ENCODE measurements around the gene SMC1A.

The SMC1A gene

GRCh38 chrX:53440621-53441517 is 18.4 kb upstream of the SMC1A start:
- Mint-ChIP-seq H3K36me3 (ENCODE audit: low read depth) (no peaks in the 10 kb centered on the region), H3K27ac (no peak overlapping the region), H3K4me3 (peak overlapping the region; percentile 78), H3K4me1 (peaks cover 6% of the 10 kb centered on the region), H3K27me3 (ENCODE audit: low read depth, poor library complexity) (peaks cover 45% of the 10 kb centered on the region), H3K9me3 (peaks cover 45% of the 10 kb centered on the region)
- no peak for TF ChIP-seq CTCF (IDR thresholded peaks at IDR 0.05)
- DNase-seq: peak; percentile 3

DNA sequence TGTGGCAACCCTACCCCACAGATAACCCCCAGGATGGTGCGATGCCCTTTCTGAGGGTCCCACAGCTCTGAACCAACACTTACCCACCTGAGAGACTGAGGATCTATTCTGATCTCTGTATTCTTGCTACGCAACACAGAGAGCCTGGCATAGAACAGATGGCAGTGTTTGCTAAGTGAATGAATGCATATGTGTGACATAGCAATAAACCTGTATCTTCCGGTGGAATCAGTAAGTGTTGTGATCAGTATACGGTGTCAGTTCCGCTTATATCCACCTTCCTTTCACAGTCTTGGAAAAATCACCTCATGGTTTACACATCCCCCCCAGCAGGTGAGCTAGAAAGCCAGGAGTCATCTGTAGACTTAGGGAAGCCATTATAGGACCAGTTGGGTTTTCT is 17.6 kb upstream of the SMC1A start:
- Mint-ChIP-seq H3K9me3 (peaks cover 51% of the 10 kb centered on the region), H3K4me3 (peak overlapping the region; percentile 72), H3K36me3 (ENCODE audit: low read depth) (no peaks in the 10 kb centered on the region), H3K27me3 (ENCODE audit: low read depth, poor library complexity) (peaks cover 45% of the 10 kb centered on the region), H3K4me1 (peaks cover 11% of the 10 kb centered on the region), H3K27ac (no peak overlapping the region)
- no peak for TF ChIP-seq CTCF (IDR thresholded peaks at IDR 0.05)
- no peak for DNase-seq

DNA sequence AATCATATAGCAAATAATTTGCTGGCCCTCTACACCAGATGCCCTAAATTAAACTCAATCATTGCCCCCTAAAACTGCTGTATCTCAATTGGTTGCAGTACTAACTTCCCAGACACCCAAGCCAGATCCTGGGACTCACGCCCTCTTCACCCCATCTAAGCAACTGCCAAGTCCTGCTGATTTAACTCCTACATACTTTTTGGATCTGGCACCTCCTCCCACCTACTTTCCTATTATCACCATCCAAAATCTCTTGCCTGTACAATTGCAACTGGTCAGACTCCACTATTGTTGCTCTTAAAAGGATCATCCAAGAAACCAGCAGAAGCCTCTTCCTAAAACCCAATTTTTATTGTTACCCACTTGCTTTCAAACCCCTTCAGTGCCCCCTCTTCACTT is 16.4 kb upstream of the SMC1A start:
- no peaks in the 10 kb centered on the region for H3K36me3 Mint-ChIP-seq (ENCODE audit: low read depth)
- H3K4me1 Mint-ChIP-seq: peaks cover 19% of the 10 kb centered on the region
- no peak for TF ChIP-seq CTCF (IDR thresholded peaks at IDR 0.05)
- no peak for DNase-seq
- peaks cover 45% of the 10 kb centered on the region for H3K27me3 Mint-ChIP-seq (ENCODE audit: low read depth, poor library complexity)
- H3K9me3 Mint-ChIP-seq: peaks cover 58% of the 10 kb centered on the region
- no peak overlapping the region for H3K4me3 Mint-ChIP-seq
- H3K27ac Mint-ChIP-seq: no peak overlapping the region

DNA sequence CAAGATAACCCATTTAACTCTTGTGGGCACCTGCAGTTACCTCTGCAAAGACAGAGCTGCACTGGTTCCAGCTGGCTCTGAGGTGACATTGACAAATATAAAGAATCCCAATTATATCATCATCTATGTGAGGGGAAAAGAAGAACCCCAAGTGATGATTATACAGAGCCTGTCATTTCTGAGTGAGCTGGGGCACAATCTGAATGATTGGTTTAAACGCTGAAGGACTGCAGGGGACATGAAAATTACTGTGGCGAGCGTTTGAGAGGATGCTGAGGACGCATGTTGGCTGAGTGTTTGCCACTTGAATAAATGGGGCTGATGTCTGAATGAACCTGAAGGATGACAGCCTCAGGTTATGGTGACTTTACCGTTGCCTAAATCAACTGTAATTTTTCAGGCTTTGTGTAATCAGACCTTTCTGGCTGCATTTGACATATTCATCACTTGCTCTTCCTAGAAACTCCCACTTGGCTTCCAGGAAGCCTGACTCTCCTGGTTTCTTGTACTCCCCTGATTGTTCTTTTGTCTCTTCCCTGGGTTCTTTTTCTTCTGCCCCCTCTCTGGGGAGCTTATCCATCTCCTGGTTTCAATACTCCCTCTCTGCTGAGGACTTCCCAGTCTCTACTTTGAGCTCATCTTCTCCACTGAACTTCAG is 15.8 kb upstream of the SMC1A start:
- Mint-ChIP-seq H3K4me3 (no peak overlapping the region), H3K9me3 (peaks cover 58% of the 10 kb centered on the region), H3K4me1 (peaks cover 19% of the 10 kb centered on the region), H3K36me3 (ENCODE audit: low read depth) (no peaks in the 10 kb centered on the region), H3K27me3 (ENCODE audit: low read depth, poor library complexity) (peaks cover 45% of the 10 kb centered on the region), H3K27ac (no peak overlapping the region)
- no peak for TF ChIP-seq CTCF (IDR thresholded peaks at IDR 0.05)
- DNase-seq: no peak

DNA sequence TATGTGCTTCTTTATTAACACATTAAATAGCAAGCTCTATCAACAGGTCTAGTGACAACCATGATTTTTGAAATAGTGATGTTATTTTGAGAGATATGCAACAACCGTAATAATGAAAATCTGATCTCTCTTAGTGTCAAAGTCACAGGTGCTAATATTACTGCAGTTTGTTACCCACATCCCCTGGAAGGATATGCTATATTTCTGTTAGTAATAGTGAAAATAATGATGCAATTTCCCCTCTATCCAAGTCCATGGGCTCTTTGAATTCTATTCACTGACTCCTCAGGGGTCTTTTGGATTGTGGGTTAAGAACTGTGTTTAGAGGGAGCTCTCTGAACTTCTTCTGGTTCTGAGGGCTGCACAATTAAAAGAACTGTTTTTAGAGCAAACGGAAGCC is 14.8 kb upstream of the SMC1A start:
- peaks cover 45% of the 10 kb centered on the region for H3K27me3 Mint-ChIP-seq (ENCODE audit: low read depth, poor library complexity)
- peaks cover 64% of the 10 kb centered on the region for H3K9me3 Mint-ChIP-seq
- peaks cover 19% of the 10 kb centered on the region for H3K4me1 Mint-ChIP-seq
- no peak for DNase-seq
- no peak overlapping the region for H3K27ac Mint-ChIP-seq
- no peak for TF ChIP-seq CTCF (IDR thresholded peaks at IDR 0.05)
- H3K36me3 Mint-ChIP-seq (ENCODE audit: low read depth): peaks cover 2% of the 10 kb centered on the region
- no peak overlapping the region for H3K4me3 Mint-ChIP-seq

All from nephron progenitor cell (in vitro differentiated cells).